Neural progenitor cell (in vitro differentiated cells): ENCODE results near the gene CTDNEP1. TPM values are rescaled to one million over a fixed set of nuclear protein-coding genes. Genes with fewer than 3 reads are reported as not detected.

Experiments used
- DNase-seq: peaks from one replicate; pipeline ENCODE4 v3.0.0-alpha.2; 2016; ENCODE audit warnings: low spot score
- H2AFZ ChIP-seq: fragments of 200-600 bp; sonication (generic); replicated peaks from 2 replicates; pipeline ENCODE4 v1.6.1; 2016; ENCODE audit warnings: antibody characterized with exemption
- H3F3A ChIP-seq: fragments of 200-600 bp; sonication (generic); 2 replicates; pipeline ENCODE4 v1.6.1; 2016; ENCODE audit warnings: antibody characterized with exemption, low read depth
- H3K27ac ChIP-seq: fragments of 200-600 bp; sonication (generic); 2 replicates; pipeline ENCODE4 v1.5.1; 2016; ENCODE audit warnings: mild to moderate bottlenecking
- H3K27me3 ChIP-seq: fragments of 200-600 bp; sonication (generic); 2 replicates; pipeline ENCODE4 v1.6.1; 2016; ENCODE audit warnings: mild to moderate bottlenecking, moderate library complexity
- H3K36me3 ChIP-seq: fragments of 200-600 bp; sonication (generic); 2 replicates; pipeline ENCODE4 v1.5.1; 2016
- H3K4me1 ChIP-seq: fragments of 200-600 bp; sonication (generic); 2 replicates; pipeline ENCODE4 v1.6.1; 2016; ENCODE audit warnings: mixed run types
- H3K4me2 ChIP-seq: fragments of 200-600 bp; sonication (generic); 2 replicates; pipeline ENCODE4 v1.6.1; 2016
- H3K4me3 ChIP-seq: fragments of 200-600 bp; sonication (generic); 2 replicates; pipeline ENCODE4 v1.5.1; 2016
- H3K79me2 ChIP-seq: fragments of 200-600 bp; sonication (generic); 2 replicates; pipeline ENCODE4 v1.6.1; 2016; ENCODE audit warnings: low read depth
- H3K9ac ChIP-seq: fragments of 200-600 bp; sonication (generic); 2 replicates; pipeline ENCODE4 v1.6.1; 2016
- H3K9me3 ChIP-seq: fragments of 200-600 bp; sonication (generic); 2 replicates; pipeline ENCODE4 v1.5.1; 2016; ENCODE audit warnings: low read depth
- H4K20me1 ChIP-seq: fragments of 200-600 bp; sonication (generic); 2 replicates; pipeline ENCODE4 v1.6.1; 2016; ENCODE audit warnings: low read depth
- H3K27ac Mint-ChIP-seq: 3 replicates; pipeline ENCODE4 v1.8.0; 2021; ENCODE audit warnings: mixed read lengths
- H3K27me3 Mint-ChIP-seq: 2 replicates; pipeline ENCODE4 v1.8.0; 2022; ENCODE audit warnings: low read depth, mild to moderate bottlenecking, inconsistent platforms, moderate library complexity, mixed read lengths; ENCODE audit not compliant: insufficient read depth
- H3K36me3 Mint-ChIP-seq: 3 replicates; pipeline ENCODE4 v1.8.0; 2021; ENCODE audit warnings: mixed read lengths
- H3K4me1 Mint-ChIP-seq: 3 replicates; pipeline ENCODE4 v1.8.0; 2021; ENCODE audit warnings: mixed read lengths
- H3K4me3 Mint-ChIP-seq: 3 replicates; pipeline ENCODE4 v1.8.0; 2021; ENCODE audit warnings: mild to moderate bottlenecking, moderate library complexity, mixed read lengths
- H3K9me3 Mint-ChIP-seq: 3 replicates; pipeline ENCODE4 v1.8.0; 2020; ENCODE audit warnings: mixed read lengths
- CTCF ChIP-seq: fragments of 200-600 bp; sonication (generic); IDR thresholded peaks from 2 replicates; pipeline ENCODE4 v1.5.1; 2017; ENCODE audit warnings: antibody characterized with exemption, mild to moderate bottlenecking
- EZH2 ChIP-seq: fragments of 200-600 bp; sonication (generic); IDR thresholded peaks from 2 replicates; pipeline ENCODE4 v1.6.1; 2017; ENCODE audit warnings: antibody characterized with exemption, mild to moderate bottlenecking, moderate library complexity
- EZH2phosphoT487 ChIP-seq: fragments of 200-600 bp; sonication (generic); IDR thresholded peaks from 2 replicates; pipeline ENCODE4 v1.6.1; 2017; ENCODE audit warnings: antibody characterized with exemption
- total RNA-seq: library from RNA; depleted of rRNA; stranded (reverse); fragments of >200 nt; gene quantifications from 2 replicates; pipeline ENCODE4 v1.2.3, GENCODE V29; 2015; ENCODE audit warnings: low replicate concordance

Gene CTDNEP1
- total RNA-seq, 1 donor from 2014 or later = 46.5 TPM

GRCh38 chr17:7289256-7290032 lies 37.9 kb upstream of the CTDNEP1 start:
- peaks cover 39% of the 10 kb centered on the region for H3K27me3 ChIP-seq
- no peak overlapping the region for H2AFZ ChIP-seq
- peaks cover 1% of the 10 kb centered on the region for H3K36me3 Mint-ChIP-seq
- H3K9ac ChIP-seq = no peak overlapping the region
- peaks cover 11% of the 10 kb centered on the region for H3K4me1 Mint-ChIP-seq
- H3K4me2 ChIP-seq = no peak overlapping the region
- no peak for DNase-seq
- H3K27ac ChIP-seq = no peak overlapping the region
- H3F3A ChIP-seq = peaks cover 15% of the 10 kb centered on the region
- H3K4me3 Mint-ChIP-seq = no peak overlapping the region
- TF ChIP-seq EZH2phosphoT487 (no peak), EZH2 (no peak), CTCF (no peak)
- H3K36me3 ChIP-seq = no peaks in the 10 kb centered on the region
- H3K27me3 Mint-ChIP-seq = peaks cover 12% of the 10 kb centered on the region
- no peak overlapping the region for H3K4me3 ChIP-seq
- H3K4me1 ChIP-seq = peaks cover 7% of the 10 kb centered on the region
- peaks cover 2% of the 10 kb centered on the region for H3K9me3 Mint-ChIP-seq
- peaks cover 5% of the 10 kb centered on the region for H4K20me1 ChIP-seq
- H3K9me3 ChIP-seq = no peaks in the 10 kb centered on the region
- no peaks in the 10 kb centered on the region for H3K79me2 ChIP-seq
- H3K27ac Mint-ChIP-seq = no peak overlapping the region

DNA sequence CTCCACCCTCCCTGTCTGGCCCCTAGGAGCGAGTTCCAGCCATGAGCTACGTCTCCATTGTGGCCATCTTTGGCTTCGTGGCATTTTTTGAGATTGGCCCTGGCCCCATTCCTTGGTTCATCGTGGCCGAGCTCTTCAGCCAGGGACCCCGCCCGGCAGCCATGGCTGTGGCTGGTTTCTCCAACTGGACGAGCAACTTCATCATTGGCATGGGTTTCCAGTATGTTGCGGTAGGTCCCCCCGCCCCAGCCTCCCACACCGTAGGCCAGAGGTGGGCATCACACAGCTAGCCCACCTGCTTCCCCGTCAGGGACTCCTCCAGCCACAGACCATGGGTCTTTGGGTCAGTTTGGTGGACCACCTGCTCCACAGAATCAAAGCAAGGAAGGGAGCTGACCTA lies 34.1 kb upstream of the CTDNEP1 start:
- Histone ChIP-seq H3K9me3 (no peaks in the 10 kb centered on the region), H3F3A (peaks cover 6% of the 10 kb centered on the region), H4K20me1 (peaks cover 16% of the 10 kb centered on the region), H3K4me3 (no peak overlapping the region), H3K9ac (no peak overlapping the region), H3K27ac (no peak overlapping the region), H2AFZ (no peak overlapping the region), H3K4me2 (no peak overlapping the region), H3K27me3 (peaks cover 28% of the 10 kb centered on the region), H3K36me3 (no peaks in the 10 kb centered on the region), H3K79me2 (no peaks in the 10 kb centered on the region), H3K4me1 (peaks cover 4% of the 10 kb centered on the region)
- no peak for DNase-seq
- Mint-ChIP-seq H3K36me3 (peaks cover 1% of the 10 kb centered on the region), H3K4me3 (peak overlapping the region; percentile 58), H3K27me3 (peaks cover 14% of the 10 kb centered on the region), H3K9me3 (peaks cover 1% of the 10 kb centered on the region), H3K4me1 (peaks cover 14% of the 10 kb centered on the region), H3K27ac (no peak overlapping the region)
- TF ChIP-seq EZH2 = no peak
- no peak for TF ChIP-seq CTCF
- no peak for TF ChIP-seq EZH2phosphoT487

- peaks cover 14% of the 10 kb centered on the region for H3F3A ChIP-seq
- no peaks in the 10 kb centered on the region for H3K36me3 ChIP-seq
- Mint-ChIP-seq H3K27me3 (peaks cover 17% of the 10 kb centered on the region), H3K4me3 (no peak overlapping the region), H3K36me3 (peaks cover 1% of the 10 kb centered on the region), H3K4me1 (peaks cover 20% of the 10 kb centered on the region), H3K9me3 (peaks cover 1% of the 10 kb centered on the region), H3K27ac (no peak overlapping the region)
- no peak overlapping the region for H3K27ac ChIP-seq
- no peaks in the 10 kb centered on the region for H3K79me2 ChIP-seq
- H3K27me3 ChIP-seq = peaks cover 32% of the 10 kb centered on the region
- DNase-seq = no peak
- H2AFZ ChIP-seq = no peak overlapping the region
- no peak overlapping the region for H3K9ac ChIP-seq
- H3K4me1 ChIP-seq = peaks cover 4% of the 10 kb centered on the region
- H4K20me1 ChIP-seq = peaks cover 16% of the 10 kb centered on the region
- H3K9me3 ChIP-seq = no peaks in the 10 kb centered on the region
- H3K4me2 ChIP-seq = no peak overlapping the region
- TF ChIP-seq CTCF (no peak), EZH2phosphoT487 (no peak), EZH2 (no peak)
- no peak overlapping the region for H3K4me3 ChIP-seq
These were observed 33.4 kb upstream of the CTDNEP1 start for GRCh38 chr17:7284911-7285310.
